Measurements from ENCODE around the gene FBLN2.
"Not testable (repeated sequence)": the region's sequence is repeated elsewhere in the genome, so short reads cannot be mapped to it uniquely, and the experiment has no call there.

Gene FBLN2

DNA sequence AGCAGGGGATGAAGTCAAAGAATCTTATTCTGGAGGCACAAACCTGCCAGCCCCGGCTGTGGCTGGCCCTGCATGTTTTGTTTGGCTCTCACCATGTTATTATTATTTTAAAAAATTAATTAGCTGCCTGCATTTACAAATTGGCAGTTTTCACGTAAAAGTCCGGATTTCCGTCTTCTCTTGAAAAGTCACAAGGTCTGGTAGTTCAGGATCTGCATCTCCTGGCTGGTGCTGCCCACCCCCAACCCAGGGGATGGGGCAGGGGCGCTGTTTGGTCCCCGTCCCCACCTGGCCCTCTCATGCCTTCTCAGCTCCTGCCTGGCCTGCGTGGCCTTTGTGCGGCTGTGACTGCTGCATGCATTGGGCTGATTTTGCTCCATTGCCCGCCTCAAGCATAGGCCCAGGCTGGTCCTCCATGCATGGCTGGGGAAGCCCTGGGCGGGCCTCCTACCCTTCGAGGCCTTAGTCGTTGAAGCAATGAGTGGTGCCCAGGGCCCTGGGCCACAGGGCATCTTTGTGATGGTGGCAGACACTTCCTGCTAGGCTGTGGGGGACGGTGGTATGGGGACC is 2.0 kb downstream of the FBLN2 start:
- no peak for DNase-seq

DNA sequence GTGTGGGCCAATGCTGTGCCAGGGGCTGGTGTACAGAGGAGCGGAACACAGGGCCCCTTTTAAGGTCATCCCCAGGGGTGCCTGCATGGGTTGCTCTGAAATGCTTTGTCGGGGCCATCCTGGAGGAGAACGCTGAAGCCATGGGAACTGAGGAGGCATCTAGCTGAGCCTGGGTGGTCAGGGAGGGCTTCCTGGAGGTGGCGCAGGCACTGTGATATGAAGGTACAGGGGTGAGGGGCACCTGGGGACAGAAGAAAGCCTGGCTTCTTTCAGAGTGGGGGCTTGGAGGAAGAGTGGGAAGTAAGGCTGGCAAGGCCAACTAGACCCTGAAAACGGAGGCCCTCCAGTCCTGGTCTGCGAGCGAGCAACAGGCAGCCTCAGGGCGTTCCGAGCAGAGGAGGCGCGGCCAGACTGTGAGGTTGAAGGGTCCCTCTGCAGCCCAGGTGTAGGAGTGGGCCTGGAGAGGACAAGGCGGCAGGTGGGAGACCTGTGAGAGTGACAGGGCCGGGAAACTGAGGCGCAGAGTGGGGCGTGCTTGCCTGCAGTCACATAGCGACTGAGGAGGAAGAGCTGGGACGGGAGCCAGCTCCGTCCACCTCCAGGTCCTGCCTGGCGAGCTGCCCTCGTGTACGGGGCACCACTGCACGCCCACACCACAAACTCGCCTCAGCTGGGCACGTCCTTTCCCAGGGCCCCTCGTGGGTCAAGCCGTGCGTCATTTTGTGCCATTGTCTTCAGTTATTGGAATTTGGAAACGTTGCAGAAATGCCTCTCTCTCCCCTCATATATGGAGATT is 4.1 kb downstream of the FBLN2 start:
- no peak for DNase-seq

DNA sequence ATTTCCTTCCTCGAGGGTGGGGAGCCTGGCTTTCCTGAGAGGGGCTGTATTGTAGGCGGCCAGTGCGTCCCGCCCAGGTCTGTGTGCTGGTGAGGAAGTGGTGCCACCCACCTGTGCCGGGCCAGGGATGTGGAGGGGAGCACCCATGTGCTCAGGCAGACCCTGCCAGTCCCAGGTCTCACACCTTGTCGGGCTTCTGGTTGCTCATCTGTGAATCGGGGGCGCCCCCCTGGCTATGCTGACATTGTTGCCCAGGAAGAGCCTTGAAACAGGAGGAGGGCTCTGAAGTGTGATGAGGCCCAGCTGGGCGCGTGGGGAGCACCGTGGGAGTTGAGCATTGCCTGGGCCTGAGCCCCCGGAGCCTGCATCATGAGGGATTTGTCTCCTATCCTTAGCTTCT is 4.8 kb downstream of the FBLN2 start:
- DNase-seq, result no peak

DNA sequence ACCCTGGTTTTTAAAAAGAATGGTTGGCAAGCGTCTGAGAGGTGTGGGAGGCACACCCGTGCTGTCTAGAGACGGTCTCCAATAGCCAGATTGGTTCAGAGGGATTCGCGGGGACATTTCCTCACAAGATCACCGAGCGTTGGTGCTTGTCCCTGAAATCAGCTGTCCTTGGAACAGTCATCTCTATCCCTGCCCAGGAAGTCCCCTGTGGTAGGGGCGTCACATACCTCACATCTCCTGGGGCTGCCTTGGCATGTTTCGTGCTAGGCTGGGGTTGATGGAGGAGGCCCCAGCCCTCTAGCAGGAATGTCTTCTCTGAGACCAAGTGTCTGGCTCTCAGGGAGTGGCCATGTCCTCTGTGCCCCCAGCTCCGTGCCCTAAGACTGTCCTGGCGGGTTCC is 6.8 kb downstream of the FBLN2 start:
- DNase-seq, result no peak

DNA sequence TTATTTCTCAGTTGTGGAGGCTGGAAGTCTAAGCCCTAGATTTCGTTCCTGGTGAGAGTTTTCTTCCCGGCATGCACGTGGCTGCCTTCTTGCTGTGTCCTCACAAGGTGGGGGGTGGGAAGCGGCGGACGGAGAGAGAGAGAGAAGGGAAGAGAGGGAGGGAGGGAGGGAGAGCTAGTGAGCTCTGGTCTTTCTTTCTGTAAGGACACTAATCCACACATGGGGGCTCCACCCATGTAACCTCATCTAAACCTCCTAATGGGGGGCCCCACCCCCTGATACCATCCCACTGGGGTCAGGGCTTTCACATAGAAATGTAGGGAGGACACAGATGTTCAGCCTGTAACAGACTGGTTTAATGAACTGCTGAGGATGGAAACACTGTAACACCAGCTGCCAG is 7.3 kb downstream of the FBLN2 start:
- DNase-seq, result no peak

DNA sequence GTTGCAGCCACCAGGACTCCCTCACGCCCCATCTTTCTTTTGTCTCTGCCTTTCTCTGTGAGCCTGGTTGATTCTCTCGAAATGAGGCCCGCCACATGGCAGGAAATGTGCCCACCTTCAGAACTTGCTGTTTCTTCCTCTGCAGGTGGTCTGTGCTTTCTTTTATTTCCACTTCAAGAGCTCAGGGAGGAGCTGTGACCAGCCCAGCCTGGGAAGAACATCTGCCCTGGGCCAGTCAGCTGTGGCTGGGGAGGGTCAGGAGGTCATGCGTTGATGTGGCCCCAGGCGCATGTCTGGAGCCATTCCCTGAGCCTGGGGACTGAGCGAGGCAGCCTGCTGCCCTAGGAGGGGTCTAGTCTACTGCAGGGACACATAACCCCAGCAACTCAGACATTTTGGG is 8.0 kb downstream of the FBLN2 start:
- no peak for DNase-seq

DNA sequence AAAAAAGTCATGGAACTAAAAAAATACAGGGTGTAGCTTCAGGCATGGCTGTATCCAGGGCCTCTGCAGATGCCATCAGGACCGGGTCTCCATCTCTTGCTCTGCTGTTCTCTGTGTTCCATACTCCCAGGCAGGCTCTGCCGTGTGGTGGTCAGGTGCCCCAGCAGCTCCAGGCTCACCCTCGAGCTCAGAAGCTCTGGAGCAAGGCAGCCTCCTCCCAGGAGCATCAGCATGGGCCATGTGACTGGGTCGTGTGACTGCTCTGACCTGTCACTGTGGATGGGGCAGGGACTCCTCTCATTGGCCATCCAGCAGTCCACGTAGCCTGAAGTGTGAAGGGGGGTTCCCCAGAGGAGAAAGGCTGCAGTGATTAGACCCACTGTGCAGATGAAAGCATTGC is 8.5 kb downstream of the FBLN2 start:
- DNase-seq, result no peak

DNA sequence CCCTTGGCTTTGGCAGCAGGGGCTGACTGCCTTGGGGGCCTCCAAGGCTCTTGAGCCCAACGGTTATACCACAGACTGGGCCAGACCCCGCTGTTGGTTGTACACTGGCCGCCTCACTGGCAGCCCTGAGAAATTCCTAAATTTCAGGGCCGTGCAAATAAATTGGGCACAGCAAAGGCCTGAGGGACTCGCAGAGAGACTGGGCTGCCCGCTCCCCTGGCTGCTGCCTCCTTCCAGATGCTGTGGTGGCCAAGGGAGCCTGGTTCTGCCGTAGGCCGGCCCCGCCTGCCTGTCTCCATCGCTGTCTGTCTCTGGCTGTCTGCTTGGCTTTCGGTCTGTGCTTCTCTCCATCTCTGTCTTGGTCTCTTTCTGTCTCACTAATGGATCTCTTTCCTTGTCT is 9.0 kb downstream of the FBLN2 start:
- no peak for DNase-seq

DNA sequence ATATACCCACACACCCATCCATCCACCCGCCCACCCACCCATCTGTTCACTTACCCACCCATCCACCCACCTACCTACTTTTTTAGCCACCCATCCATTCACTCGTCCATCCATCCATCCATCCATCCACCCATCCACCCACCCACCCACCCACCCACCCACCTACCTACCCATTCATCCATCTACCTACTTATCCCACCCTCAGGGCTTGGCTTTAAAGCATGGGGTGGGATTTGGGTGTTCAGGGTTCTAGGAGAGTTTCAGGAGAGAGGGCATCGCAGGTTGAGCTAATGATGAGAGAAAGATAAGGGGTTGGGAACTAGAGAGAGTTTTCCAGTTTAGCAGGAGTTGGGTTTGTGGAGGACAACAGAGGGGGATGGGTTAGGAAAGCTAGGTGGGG is 9.7 kb downstream of the FBLN2 start:
- DNase-seq, result no peak

DNA sequence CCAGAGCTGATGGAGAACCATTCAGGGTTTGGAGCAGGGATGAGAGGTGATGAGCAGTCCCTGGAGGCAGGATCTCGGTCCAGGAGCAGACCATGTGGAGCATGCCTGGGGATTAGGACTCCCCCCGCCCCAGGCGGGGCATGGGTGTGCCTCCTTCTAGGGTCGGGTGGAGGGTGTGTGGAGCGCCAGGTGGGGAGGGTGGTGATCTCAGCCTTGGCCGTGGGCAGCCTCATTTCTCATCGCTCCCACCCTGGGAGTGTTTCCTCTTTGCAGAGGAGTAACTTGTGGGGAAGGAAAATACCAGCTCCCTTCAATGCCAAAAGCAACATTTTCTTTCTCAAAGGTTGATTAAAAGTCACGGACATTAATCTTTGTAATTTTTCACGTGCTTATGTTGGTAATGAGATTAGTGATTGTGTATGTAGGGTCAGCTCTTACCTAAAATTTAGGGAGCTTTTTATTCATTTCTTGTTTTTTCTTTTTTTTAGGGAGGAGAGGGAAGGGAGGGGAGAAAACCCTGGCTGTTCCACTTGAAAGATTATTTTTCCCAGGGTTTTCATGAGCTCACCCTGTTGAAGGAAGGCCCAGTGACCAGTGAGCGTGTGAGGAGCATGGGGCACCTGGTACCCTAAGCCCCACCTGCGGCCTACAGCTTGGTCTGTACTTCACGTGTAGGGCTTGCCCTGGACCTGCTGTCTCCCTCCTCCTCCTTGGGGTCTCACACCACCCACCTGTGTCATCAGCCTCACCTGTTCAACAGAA is 11.0 kb downstream of the FBLN2 start:
- no peak for DNase-seq

DNA sequence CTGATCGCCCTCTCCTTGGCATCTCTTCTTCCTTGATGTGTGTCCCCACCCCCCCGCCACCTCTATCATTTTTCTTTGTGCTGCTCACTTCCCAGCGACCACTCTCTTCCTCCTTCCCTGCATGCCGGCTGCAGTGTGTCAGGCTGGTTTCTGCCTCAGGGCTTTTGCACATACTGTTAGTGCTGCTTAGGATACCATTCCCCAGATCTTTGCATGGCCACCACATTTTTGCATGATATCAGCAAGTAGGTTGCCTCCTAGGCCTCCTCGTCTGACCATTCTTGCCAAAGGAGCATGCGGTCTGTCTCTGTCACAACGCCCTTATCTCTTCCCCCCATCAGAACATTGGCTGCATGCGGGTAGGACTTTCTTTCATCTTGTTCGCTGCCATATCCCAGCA is 12.5 kb downstream of the FBLN2 start:
- no peak for DNase-seq

DNA sequence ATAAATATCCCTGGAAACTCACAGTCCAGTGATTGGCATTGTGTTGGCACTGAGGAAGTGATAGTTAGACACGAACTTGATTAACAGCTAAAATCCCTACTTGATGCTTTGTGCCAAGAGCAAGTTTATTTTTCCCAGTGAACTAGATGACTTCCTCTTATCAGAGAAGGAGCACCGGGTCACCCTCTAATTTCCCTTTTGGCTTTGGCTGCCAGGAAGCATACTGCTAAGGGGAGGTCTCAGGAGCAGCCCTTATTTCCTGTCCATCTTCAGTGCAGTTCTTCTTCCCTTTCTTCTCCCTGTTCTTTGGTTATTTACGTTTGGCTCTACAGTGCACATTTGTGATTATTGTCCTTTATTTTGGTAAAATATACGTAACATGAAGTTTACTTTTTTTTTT is 13.0 kb downstream of the FBLN2 start:
- no peak for DNase-seq

DNA sequence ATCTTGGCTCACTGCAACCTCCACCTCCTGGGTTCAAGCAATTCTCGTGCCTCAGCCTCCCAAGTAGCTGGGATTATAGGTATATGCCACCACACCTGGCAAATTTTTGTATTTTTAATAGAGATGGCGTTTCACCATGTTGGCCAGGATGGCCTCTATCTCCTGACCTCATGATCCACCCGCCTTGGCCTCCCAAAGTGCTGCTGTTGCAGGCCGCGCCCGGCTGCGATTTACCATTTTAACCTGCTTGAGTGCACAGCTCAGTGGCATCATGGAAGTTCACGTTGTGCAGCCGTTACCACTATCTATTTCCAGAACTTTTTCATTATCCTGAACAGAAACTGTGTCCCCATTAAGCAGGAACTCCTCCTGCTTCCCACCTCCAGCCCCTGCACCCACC is 13.5 kb downstream of the FBLN2 start:
- not testable (repeated sequence) for DNase-seq

DNA sequence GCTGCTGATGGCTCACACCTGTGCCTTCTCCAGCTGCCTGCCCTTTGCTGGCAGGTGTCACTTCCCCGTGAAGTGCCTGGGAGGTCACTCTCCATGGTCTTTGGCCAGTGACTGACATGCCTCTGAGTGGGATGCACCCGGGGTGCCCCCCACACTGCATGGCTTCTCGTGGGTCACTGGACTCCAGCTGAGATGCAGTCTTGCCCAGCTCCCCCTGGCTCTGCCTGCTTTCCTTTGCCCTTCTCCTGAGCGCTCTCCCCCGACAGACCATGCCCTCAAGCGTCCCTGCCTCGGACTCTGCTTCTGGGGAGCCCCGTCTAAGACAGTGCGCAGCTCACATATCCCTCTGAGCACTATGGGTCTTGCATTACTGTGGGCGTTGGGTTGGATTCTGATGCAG is 14.4 kb downstream of the FBLN2 start:
- no peak for DNase-seq

DNA sequence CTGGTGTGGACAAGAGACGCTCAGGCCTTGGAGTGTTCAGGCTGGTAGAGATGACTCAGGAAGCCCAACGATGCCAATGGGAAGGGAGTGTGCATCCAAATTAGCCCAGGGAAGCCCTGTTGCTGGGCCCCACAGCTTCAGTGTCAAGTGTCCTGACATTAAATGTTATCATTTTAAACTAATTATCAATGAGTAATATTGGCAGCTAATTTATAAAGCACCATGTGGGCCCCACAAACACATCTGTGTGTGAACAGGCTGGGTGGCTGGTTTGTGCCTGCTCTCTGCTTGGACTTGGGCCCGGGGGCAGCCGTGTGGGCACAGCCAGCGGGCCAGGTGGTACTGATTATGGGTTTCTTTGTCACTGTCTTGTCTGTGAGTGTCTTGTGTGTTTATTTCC is 15.0 kb downstream of the FBLN2 start:
- no peak for DNase-seq

DNA sequence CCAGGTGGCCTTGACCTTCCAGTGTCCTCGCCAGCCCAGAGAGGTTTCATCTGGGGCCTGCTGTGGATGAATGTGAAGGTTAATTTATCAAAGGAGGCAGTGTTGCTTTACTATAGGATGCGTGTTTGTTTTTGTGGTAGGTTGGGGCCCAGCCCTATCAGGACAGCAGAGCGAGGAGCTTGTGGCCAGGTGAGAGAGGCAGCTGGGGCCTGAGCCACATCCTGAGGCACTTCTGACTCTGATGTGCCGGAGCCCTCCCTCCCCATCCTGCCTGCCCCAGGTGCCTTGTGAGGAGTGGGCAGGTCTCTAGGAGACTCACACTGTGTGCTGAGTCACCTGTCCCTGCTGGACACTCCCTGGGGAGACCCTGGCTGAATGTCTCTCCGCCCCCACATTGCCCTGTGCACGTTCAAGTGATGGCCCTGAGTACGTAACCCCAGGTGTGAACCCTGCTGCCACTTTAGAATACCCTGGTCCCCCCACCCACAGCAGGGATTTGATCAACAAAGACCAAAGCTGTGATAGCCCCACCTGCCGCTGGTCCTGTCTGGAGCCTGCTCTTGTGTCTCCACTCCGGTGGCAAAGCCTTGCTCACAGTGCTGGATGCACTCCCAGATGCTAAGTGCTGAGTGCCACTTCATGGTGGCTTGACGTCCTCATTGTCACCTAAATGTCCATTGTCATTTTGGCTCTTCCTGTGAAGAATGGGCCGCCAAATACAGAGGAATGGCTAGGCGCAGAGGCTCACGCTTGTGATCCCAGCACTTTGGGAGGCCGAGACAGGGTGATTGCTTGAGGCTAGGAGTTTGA is 16.0 kb downstream of the FBLN2 start:
- DNase-seq, result no peak

DNA sequence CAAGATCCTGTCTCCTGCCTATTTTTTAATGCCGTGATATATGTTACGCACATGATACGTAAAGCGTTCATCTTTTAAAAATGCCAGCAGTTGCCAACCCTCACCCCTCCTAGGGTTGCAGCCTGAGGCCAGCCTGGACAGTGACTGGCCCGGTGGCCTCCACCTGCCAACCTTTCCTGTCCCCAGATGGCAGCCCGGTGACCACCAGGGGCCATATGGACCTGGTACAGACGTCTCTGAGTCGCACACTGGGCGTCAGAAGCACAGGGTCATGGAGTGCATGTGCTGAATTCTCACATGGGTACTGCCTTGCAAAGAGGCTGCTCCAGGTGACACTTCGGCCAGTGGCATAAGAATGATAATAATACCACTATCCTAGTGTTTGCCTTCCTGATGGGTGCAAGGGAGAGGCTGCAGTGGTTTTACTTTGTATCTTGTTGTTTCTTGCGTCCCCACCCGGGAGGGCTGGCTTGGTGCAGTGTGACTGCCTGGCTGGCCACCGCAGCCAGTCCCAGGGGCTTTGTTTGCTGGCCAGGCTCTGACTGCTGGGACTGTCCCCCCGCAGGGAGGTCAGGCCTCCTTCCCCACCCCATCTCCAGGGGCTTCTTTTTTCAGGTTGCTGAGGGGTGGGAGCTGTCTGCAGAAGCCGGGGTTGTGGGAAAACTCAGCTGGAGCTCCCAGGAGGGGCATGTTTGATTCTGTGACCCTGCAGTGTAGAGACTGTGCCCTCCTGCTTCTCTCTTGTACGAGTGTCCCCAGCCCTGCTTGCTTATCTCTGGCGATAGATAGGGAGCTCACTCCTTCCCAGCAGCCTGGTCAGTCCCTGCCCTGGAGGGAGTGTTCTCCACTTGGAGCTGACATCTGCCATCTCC is 16.9 kb downstream of the FBLN2 start:
- no peak for DNase-seq

DNA sequence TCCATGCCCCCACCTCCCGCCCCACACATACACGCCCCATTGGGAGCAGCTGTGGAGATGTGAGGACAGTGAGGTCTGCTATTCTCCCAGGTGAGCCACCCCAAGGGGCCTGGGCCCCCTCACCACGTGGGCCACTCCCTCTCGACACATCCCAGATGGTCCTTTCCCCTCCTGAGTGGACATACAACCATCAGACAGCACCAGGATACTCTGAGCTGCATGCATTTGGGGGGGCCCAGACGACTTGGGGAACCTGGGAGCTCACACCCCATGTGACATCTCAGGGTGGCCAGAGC is 17.5 kb downstream of the FBLN2 start:
- no peak for DNase-seq

DNA sequence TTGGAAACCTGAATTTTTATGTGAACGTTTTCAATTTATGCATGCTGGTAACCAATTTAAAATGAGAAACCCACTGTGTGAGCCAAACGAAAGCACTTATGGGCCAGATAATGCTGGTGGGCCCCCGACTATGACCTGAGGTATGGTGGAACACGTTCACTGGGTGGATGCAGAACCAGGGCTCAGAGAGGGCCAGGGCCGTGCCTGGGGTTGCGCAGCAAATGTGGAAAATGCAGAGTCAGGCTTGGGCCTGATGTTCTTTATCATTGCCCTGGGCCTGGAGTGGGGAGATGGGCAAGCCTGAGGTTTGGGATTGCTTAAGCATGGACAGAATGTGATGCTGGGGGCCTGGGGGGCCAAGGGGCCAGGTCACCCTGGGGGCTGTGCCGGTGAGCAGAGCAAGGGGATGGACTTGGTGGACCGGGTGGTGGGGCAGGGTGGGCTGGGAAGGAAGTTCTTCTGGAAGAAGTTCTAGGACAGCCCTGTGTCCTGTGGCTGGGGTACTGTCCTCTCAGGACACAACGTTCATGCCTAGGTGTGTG is 17.9 kb downstream of the FBLN2 start:
- no peak for DNase-seq

DNA sequence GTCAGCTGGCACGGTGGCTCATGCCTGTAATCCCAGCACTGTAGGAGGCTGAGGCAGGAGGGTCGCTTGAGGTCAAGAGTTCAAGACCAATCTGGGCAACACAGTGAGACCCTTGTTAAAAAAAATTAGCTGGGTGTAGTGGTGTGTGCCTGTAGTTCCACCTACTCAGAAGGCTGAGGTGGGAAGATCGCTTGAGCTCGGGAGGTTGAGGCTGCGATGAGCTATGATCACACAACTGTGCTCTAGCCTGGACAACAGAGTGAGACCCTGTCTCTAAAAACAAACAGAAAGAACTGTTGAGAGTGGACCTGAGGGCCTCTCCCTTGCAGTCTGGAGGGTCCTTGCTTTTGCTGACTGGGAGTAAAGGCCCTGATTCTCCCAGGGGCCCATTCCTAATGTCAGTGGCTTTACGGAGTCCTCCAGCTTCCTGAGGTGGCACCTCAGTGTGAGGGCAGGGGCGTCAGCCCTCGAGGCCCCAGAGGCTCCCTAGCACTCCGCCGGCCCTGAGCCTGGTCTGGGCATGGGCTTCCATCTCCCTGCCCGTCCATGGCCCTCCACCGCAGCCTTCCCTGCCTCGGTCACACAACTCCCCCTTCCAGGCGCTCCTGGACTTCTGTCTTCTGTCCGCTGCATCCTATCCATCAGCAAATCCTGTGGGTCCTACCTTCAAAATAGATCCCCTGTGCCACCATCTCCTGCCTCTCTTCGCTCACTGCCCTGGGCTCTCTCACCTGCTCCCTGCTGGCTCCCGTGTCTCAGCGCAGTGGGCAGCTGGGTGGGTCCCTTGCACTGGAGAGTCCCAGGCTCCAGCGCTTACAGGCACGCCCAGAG is 19.0 kb downstream of the FBLN2 start:
- DNase-seq, result no peak

DNA sequence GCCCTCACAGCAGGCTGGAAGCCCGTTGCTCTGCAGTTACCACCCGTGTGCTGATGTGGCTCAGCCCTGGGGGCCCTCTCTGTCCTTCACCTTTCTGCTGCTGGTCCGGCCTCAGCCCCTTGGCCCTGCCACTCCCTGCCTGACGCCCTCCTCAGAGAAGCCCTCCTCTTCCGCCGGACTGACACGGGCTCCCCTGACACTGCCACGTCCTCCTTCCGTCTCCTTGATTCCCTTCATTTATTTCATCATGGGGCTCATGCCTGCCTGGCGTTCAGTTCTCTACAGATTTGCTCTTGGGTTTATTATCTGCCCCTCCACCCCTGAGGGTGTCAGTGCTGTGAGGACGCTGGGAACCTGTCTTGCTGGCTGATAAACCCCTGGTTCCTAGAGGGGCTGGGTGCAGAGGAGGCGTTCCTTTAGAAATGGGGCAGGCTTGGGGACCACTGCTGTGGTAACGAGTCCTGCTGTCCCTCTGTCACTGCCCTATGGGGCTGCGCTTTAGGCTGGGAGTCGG is 19.6 kb downstream of the FBLN2 start:
- no peak for DNase-seq
